COLO829 (cell line): ENCODE data around the gene MDGA2.
"Not testable (repeated sequence)": the region's sequence is repeated elsewhere in the genome, so short reads cannot be mapped to it uniquely, and the experiment has no call there.

Experiments used
- DNase-seq: peaks from one replicate; pipeline ENCODE4 v3.0.0; 2012; ENCODE audit warnings: low spot score

MDGA2 gene

GRCh38 chr14:47103771-47104170 is 571.6 kb downstream of the MDGA2 start:
- DNase-seq: no peak

DNA sequence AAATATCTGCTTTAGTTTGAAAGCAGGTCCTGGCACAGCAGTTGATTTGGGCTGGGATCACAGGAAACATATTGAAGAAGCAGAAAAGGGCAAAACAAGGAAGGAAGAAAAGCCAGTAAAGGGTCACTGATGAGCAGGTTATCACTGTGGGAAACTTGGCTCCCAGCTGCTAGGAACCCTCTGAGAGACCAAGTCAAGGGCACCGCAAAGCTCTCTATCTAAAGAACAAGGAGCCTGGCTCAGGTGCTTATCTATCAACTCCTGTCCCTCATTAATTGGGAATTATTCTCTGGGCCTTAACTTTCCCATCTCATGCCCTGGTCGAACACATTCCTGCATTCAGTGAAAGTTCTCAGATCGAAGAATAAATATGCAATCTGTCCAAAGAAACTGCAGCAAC is 572.9 kb downstream of the MDGA2 start:
- DNase-seq: no peak

- DNase-seq: no peak
Observed at GRCh38 chr14:47085678-47086077, 589.7 kb downstream of the MDGA2 start.

DNA sequence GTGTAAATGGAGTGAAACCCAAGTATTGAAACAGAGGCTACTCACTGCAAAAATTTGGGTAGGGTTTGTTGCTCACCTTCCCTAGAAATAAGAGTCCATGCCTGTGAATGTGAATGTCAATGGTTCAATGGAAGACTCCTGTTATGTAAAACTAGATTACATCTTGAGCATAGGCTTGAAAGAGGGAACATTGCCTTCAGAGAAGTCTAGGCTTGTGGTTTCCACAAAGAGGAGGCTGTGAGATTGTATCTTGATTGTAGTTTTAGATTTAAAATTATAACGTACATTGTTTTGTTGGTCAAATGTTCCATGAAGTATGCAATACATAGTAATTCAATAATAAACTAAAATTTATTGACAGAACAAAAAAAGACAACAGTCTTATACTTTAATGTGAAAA is 610.1 kb downstream of the MDGA2 start:
- DNase-seq: no peak

GRCh38 chr14:47060050-47060449 is 615.4 kb downstream of the MDGA2 start:
- DNase-seq: no peak

DNA sequence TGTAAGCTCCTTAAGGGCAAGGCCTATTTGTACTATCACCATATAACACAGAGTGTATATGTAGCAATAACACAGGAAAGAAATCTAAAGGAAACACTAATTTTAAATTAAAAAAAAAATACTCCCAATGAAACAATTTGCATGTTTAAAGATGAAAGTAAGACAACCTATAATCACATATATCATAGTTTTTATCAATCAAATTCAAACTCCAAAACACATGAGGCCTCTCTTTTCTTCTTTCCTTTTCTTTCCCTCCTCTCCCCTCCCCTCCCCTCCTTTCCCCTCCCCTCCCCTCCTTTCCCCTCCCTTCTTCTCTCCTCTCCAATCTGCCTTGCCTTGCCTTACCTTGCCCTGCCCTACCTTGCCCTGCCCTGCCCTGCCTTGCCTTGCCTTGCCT is 618.0 kb downstream of the MDGA2 start:
- DNase-seq: no peak

DNA sequence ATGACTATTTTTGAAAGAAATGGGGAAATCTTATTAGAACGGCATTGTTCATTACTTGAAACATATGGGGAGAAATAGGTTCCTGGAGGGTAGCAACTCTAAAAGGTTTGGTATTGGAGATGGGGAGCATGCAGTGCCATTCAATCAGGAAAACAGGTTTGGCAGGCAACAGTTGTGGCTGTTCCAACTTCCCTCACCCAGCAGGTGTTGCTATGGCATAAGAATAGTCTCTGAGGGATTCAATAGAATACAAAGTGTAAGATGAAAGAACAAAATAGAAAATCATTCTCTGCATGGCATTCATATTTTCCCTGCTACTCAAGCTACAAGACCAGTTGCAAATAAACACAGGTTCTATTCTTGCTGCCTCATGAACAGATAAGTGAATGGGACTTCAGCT is 630.6 kb downstream of the MDGA2 start:
- peak; percentile 9 for DNase-seq

DNA sequence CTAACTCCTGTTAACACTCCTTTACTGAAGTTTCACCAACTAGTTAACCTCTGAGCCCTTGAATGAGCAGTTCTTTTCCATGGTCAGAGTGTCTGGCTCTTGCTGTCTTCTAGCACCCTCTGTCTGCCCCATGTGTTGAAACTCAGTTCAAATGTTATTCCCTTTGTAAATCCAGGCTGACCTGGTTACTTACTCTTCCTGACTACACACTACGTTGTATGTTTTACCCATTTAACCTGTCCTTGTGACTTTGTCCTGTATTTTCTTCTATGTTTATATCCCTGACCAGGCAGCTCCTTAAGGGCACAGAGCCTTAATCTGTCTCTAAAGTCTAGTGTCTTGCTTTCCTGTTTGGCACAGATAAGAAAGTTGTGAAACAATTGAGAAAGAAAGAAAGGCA is 634.9 kb downstream of the MDGA2 start:
- peak; percentile 20 for DNase-seq

DNA sequence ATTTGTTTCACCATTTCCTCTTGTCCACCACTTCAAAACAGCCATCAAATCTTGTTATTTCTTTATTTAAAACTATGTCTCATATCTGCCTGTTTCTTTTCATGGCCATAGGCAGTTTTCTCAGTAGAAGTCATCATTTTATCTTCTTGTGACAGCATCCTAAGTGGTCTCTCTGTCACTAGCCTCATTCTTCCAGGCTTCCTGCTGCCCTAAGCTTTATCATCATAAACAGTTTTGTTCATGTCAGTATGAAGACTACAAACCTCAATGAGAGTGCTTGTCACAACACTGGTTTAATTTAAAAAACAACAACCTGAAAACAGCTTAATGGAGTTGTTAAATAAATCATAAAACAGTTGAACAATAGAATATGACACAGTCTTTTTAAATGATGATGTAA is 636.1 kb downstream of the MDGA2 start:
- DNase-seq: no peak

DNA sequence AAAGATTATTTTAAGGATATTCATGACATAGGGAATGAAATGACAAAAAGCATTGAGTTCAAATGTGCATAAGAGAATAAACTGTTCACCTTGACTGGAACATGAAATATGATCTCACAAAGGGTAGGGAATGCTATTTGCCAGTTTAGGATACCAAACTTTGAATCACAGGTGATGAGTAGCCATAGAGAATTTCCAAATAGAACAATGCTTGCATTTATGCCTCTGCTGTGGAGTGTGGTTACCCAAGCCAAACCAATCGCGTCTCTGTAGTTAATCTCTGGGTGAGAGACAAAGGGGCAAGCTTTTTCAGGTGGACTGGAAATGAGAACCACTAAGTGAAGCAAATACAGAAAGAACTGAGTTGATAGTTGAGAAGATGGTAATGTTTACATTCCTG is 652.7 kb downstream of the MDGA2 start:
- no peak for DNase-seq

DNA sequence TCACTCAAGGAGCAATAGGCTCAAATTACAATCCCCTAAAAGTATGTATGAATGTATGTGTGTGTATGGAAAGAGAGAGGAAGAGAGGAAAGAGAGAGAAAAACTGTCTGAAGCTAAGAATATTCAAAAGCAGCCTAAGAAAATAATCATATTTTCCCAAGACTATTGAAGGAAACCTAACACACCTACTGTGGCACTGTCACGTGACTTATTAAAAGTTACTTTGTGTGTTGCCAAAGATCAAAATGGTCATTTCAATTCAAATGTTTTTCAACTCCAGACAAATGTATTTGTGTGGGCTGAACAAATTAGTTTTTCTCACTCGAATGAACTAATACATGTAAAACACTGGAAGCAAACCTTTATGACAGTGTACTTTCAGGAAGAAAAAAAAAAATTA is 654.9 kb downstream of the MDGA2 start:
- DNase-seq: no peak

GRCh38 chr14:47012533-47013280 is 662.7 kb downstream of the MDGA2 start:
- no peak for DNase-seq

DNA sequence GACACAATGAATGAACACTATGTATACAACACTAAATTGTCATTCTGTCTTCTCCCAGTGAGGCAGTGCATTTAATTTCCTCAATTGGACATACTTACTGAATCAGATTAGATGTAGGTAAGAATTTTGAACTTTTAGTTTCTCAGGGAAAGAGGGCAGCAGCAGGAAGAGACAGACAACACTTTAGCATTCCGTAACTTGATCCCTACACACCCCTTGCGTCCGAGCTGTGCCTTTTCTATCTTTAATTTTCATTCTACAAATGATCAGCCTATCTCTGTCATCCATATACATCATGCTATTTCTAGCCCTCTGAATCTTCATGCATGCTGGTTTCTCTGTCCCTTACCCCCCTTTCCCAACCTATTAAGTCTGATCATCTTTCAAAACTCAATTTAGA is 665.8 kb downstream of the MDGA2 start:
- DNase-seq: no peak

- DNase-seq: no peak
Observed at GRCh38 chr14:47008732-47009131, 666.7 kb downstream of the MDGA2 start.

- no peak for DNase-seq
Observed at GRCh38 chr14:46999661-47000060, 675.7 kb downstream of the MDGA2 start.

DNA sequence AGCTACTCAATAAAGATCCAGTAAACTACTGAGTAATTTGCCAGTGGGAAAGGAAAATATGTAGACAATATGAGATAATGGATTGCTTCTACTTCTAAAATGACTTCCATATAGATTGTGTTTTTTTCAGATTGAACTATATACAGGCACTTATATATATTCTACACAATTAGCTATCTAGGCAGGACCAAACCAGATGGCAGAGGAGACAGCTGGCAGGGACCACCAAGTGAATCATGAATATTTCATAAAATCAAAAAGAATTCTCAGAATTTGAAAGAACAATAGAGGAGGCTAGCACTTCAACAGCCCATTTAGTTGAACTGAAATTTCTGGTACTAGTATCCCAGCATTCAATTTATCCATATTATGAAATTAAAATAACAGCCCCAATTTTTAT is 685.8 kb downstream of the MDGA2 start:
- DNase-seq: no peak

- DNase-seq: no peak
Observed at GRCh38 chr14:46988312-46988711, 687.1 kb downstream of the MDGA2 start.

DNA sequence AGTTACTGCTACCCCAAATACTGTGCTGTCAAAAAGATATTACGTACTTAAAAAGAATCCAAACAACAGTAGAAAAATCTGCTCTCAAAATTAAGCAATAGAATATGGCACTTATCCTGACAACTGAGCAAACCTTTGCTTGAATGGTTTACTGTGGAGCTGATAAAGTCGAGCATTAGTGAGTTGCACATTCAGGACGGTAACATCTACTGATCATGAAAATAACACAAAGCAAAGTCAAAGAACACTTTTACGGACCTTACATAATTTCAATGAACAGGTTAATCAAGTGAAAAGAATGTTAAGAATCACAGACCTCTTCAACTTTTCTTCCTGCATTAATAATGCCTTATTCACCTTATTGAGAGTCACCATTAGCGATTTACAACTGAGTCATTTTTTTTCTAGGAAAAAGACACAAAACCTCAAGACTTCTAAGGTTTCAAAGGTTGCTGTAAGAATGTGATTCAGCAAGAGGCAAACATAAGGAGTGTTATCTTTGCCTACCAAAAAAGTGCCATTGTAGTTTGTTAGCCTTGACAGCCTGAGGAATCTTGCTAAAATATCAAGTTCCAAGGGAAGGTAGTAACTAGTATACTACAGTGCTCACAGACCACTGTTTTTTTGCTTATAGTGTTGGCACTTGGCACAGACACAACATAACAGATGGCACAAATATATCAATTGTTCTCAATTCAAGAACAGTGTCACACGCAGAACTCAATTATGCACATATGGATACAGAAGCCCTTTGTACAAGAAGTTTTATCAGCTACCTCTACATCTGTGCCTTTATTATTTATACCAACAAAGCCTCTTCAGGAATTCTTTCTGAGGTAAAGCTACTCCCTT is 689.6 kb downstream of the MDGA2 start:
- peak; percentile 12 for DNase-seq

DNA sequence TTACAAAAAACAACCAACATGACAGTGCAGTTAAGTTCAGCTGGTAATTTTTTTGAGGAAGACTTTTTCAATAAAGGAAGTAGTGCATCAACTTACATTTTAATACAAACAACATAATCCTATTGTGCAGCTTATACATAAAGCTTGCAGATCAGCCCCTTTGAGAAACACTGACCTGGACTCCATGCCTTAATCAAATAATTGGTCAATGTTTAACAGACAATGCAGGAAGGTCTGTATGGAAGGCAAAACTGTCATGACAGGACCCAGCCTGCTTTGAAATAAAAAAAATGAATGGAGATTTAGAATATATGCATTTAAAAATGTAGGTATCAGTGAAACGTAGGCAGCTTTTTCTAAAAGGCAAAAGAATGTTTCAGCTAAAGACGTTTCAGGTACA is 702.1 kb downstream of the MDGA2 start:
- DNase-seq: no peak

GRCh38 chr14:46964378-46964777 is 711.0 kb downstream of the MDGA2 start:
- no peak for DNase-seq

GRCh38 chr14:46951103-46951502 is 724.3 kb downstream of the MDGA2 start:
- no peak for DNase-seq

GRCh38 chr14:46940611-46941010 is 734.8 kb downstream of the MDGA2 start:
- no peak for DNase-seq

GRCh38 chr14:46920542-46920941 is 754.9 kb downstream of the MDGA2 start:
- DNase-seq: no peak

- DNase-seq: not testable (repeated sequence)
Observed at GRCh38 chr14:46915539-46915938, 759.9 kb downstream of the MDGA2 start.
